HEK293 (cell line): ENCODE results near the gene DPP9.

Source experiments
- CTCF ChIA-PET: fragments of 350-600 bp; formaldehyde crosslinking; extraction: SDS; loops from one replicate; lab custom pipeline; 2021; ENCODE audit warnings: antibody characterized with exemption; lab: Yijun Ruan, JAX
- POLR2A ChIA-PET: fragments of 300-600 bp; formaldehyde crosslinking; extraction: SDS; loops from one replicate; lab custom pipeline; 2020; ENCODE audit warnings: antibody characterized with exemption, inconsistent platforms; lab: Yijun Ruan, JAX
- H3K27ac ChIP-seq: fragments of 200-500 bp; sonication (Bioruptor generic); 2 replicates; pipeline ENCODE4 v1.5.1; 2014; ENCODE audit warnings: low read depth, low read length, control low read depth, inconsistent platforms; ENCODE audit errors: extremely low read depth
- H3K36me3 ChIP-seq, 2 experiments: fragments of 200-500 bp in 1 of 2; sonication (Bioruptor generic) in 1 of 2; 1 replicate in 1 of 2; 2 replicates in 1 of 2; pipeline ENCODE4 v1.5.1; 2014 to 2017; ENCODE audit warnings: inconsistent platforms in 2 of 2, low read length in 2 of 2; ENCODE audit not compliant: control insufficient read depth in 2 of 2, insufficient read depth in 1 of 2
- H3K4me1 ChIP-seq: fragments of 200-500 bp; sonication (Bioruptor generic); 2 replicates; pipeline ENCODE4 v1.5.1; 2014; ENCODE audit warnings: mild to moderate bottlenecking, low read length, inconsistent platforms; ENCODE audit not compliant: control insufficient read depth, insufficient read depth
- H3K4me3 ChIP-seq: 2 replicates; pipeline ENCODE4 v1.5.1; 2011; ENCODE audit warnings: low read depth, mild to moderate bottlenecking, control low read depth, low read length, moderate library complexity
- H3K9me3 ChIP-seq: fragments of 200-500 bp; sonication (Bioruptor generic); 2 replicates; pipeline ENCODE4 v1.5.1; 2014; ENCODE audit warnings: low read depth, low read length, inconsistent platforms; ENCODE audit not compliant: control insufficient read depth, insufficient read depth
- KLF1 ChIP-seq: fragments of 450-650 bp; formaldehyde crosslinking; IDR thresholded peaks from 2 replicates; pipeline ENCODE4 v1.5.1; 2016; ENCODE audit warnings: missing biosample characterization, missing genetic modification characterization
- ZNF140 ChIP-seq: fragments of 450-650 bp; formaldehyde crosslinking; IDR thresholded peaks from 2 replicates; pipeline ENCODE4 v1.5.1; 2016; ENCODE audit warnings: missing biosample characterization, missing genetic modification characterization
- ZNF19 ChIP-seq: fragments of 450-650 bp; formaldehyde crosslinking; IDR thresholded peaks from 2 replicates; pipeline ENCODE4; 2016; ENCODE audit warnings: missing biosample characterization, missing genetic modification characterization, low read depth
- ZNF239 ChIP-seq: fragments of 450-650 bp; formaldehyde crosslinking; IDR thresholded peaks from 2 replicates; pipeline ENCODE4 v1.5.1; 2016; ENCODE audit warnings: missing biosample characterization, missing genetic modification characterization
- ZNF248 ChIP-seq: fragments of 450-650 bp; formaldehyde crosslinking; IDR thresholded peaks from 2 replicates; pipeline ENCODE4 v1.5.1; 2017; ENCODE audit warnings: missing biosample characterization, missing genetic modification characterization
- ZNF274 ChIP-seq, 2 experiments: fragments of 200-500 bp in 1 of 2; fragments of 450-650 bp in 1 of 2; sonication (Bioruptor generic) in 1 of 2; formaldehyde crosslinking in 1 of 2; IDR thresholded peaks; 2 replicates each; pipeline versions ENCODE4 v1.5.1 to v1.6.1; 2014 to 2016; ENCODE audit warnings: borderline replicate concordance in 1 of 2, inconsistent platforms in 1 of 2, low read length in 1 of 2, missing biosample characterization in 1 of 2, missing genetic modification characterization in 1 of 2
- ZNF426 ChIP-seq: fragments of 450-650 bp; formaldehyde crosslinking; IDR thresholded peaks from 2 replicates; pipeline ENCODE4 v1.5.1; 2017; ENCODE audit warnings: missing biosample characterization, missing genetic modification characterization, mild to moderate bottlenecking, inconsistent platforms, moderate library complexity
- ZNF548 ChIP-seq: fragments of 450-650 bp; formaldehyde crosslinking; IDR thresholded peaks from 2 replicates; pipeline ENCODE4 v1.5.1; 2016; ENCODE audit warnings: missing biosample characterization, missing genetic modification characterization
- ZNF76 ChIP-seq: fragments of 450-650 bp; formaldehyde crosslinking; IDR thresholded peaks from 2 replicates; pipeline ENCODE4; 2016; ENCODE audit warnings: low read depth, missing biosample characterization, missing genetic modification characterization, borderline replicate concordance
- ZXDB ChIP-seq: fragments of 450-650 bp; formaldehyde crosslinking; IDR thresholded peaks from 2 replicates; pipeline ENCODE4 v1.5.1; 2016; ENCODE audit warnings: missing biosample characterization, missing genetic modification characterization
- TF ChIP-seq, protein P1 (sequence below): fragments of 450-650 bp; formaldehyde crosslinking; IDR thresholded peaks from 2 replicates; pipeline ENCODE4 v1.5.1; 2016; ENCODE audit warnings: missing biosample characterization, missing genetic modification characterization
- TF ChIP-seq, protein P2 (sequence below): fragments of 450-650 bp; formaldehyde crosslinking; IDR thresholded peaks from 2 replicates; pipeline ENCODE4 v1.5.1; 2016; ENCODE audit warnings: missing biosample characterization, missing genetic modification characterization
- TF ChIP-seq, protein P3 (sequence below): fragments of 450-650 bp; formaldehyde crosslinking; IDR thresholded peaks from 2 replicates; pipeline ENCODE4 v1.5.1; 2016; ENCODE audit warnings: missing biosample characterization, missing genetic modification characterization
- TF ChIP-seq, protein P4 (sequence below): fragments of 450-650 bp; formaldehyde crosslinking; IDR thresholded peaks from 2 replicates; pipeline ENCODE4 v1.5.1; 2017; ENCODE audit warnings: missing biosample characterization, missing genetic modification characterization

The DPP9 gene

DNA sequence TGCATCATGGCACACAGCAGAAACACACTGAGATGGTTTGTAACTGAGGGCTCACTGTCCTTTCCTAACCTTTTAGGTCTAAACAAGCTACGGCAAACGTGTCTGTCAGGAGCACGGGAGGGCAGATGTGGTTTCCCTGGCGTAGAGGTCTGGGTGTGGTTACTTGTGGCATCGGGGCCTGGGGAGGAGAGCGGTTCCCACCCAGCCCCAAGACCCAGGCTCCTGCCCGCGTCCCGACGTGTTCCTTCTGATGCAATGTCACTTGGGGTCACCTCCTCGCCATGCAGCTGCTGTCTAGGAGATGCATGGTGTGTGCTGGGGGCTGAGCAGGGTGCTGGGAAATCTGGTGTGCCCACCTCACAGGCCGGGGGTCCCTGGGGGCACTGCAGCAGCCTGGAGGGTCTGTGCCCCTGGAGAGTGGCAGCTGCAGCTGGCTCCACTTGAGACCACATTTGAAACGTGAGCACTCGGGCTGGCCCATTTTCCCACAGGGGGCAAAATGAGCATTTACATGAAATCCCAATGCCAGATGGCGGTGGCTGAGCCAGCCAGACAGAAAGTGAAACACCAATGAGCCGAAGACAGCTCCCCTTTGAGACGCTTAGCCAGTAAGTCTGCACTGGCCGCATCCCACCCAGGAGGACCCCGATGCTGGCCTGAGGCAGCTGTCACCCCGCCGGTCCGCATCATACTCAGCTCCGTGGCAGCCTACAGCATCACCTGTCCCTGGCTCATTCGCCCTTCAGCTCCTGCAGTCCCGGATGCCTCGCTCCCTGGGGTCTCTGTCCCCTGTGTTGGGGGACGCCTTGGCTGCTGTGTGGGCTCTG lies 31.2 kb downstream of the DPP9 start:
- peaks cover 6% of the 10 kb centered on the region for H3K4me1 ChIP-seq

DNA sequence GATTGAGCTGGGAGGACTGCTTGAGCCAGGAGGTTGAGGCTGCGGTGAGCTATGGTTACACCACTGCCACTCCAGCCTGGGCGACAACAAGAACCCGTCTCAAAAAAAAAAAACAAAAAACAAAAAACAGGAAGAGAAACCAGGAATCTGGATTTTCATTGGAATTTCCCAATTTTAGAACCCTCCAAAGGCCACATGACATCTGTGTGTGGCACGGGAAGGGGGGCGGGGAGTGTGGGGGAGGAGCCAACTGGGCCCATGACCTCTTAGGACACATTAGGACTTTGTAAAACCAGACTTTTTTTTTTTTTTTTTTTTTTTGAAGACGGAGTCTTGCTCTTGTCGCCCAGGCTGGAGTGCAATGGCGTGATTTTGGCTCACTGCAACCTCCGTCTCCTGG lies 32.3 kb downstream of the DPP9 start:
- POLR2A ChIA-PET = no interaction called here
- Histone ChIP-seq H3K4me1 (peaks cover 6% of the 10 kb centered on the region), H3K36me3 (peaks cover 4 to 84% of the 10 kb centered on the region in 2 experiments; a peak in 2 of 3 replicates), H3K9me3 (no peaks in the 10 kb centered on the region), H3K4me3 (no peak overlapping the region), H3K27ac (no peak overlapping the region)
- CTCF ChIA-PET = no interaction called here
- TF ChIP-seq, protein P1, sequence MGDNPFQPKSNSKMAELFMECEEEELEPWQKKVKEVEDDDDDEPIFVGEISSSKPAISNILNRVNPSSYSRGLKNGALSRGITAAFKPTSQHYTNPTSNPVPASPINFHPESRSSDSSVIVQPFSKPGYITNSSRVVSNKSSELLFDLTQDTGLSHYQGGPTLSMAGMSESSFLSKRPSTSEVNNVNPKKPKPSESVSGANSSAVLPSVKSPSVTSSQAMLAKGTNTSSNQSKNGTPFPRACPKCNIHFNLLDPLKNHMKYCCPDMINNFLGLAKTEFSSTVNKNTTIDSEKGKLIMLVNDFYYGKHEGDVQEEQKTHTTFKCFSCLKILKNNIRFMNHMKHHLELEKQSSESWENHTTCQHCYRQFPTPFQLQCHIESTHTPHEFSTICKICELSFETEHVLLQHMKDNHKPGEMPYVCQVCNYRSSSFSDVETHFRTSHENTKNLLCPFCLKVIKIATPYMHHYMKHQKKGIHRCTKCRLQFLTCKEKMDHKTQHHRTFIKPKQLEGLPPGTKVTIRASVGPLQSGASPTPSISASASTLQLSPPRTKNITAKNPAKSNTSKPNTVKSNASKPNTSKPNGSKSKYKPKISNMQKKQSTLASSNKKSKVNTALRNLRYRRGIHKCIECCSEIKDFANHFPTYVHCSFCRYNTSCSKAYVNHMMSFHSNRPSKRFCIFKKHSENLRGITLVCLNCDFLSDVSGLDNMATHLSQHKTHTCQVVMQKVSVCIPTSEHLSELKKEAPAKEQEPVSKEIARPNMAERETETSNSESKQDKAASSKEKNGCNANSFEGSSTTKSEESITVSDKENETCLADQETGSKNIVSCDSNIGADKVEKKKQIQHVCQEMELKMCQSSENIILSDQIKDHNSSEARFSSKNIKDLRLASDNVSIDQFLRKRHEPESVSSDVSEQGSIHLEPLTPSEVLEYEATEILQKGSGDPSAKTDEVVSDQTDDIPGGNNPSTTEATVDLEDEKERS = no peak
- TF ChIP-seq ZNF76 (tag by site-specific recombination) (no peak), KLF1 (tag by site-specific recombination) (no peak), ZNF548 (tag by site-specific recombination) (no peak), ZNF19 (tag by site-specific recombination) (no peak), ZNF426 (no peak)

More for the DNA sequence above, 31.2 kb downstream of the DPP9 start:
- Histone ChIP-seq H3K4me3 (no peak overlapping the region), H3K36me3 (peaks cover 7 to 82% of the 10 kb centered on the region in 2 experiments; a peak in 2 of 3 replicates), H3K27ac (no peak overlapping the region), H3K9me3 (no peaks in the 10 kb centered on the region)
- POLR2A ChIA-PET = no interaction called here
- no peak for TF ChIP-seq ZXDB (tag by site-specific recombination)
- TF ChIP-seq, protein P2, sequence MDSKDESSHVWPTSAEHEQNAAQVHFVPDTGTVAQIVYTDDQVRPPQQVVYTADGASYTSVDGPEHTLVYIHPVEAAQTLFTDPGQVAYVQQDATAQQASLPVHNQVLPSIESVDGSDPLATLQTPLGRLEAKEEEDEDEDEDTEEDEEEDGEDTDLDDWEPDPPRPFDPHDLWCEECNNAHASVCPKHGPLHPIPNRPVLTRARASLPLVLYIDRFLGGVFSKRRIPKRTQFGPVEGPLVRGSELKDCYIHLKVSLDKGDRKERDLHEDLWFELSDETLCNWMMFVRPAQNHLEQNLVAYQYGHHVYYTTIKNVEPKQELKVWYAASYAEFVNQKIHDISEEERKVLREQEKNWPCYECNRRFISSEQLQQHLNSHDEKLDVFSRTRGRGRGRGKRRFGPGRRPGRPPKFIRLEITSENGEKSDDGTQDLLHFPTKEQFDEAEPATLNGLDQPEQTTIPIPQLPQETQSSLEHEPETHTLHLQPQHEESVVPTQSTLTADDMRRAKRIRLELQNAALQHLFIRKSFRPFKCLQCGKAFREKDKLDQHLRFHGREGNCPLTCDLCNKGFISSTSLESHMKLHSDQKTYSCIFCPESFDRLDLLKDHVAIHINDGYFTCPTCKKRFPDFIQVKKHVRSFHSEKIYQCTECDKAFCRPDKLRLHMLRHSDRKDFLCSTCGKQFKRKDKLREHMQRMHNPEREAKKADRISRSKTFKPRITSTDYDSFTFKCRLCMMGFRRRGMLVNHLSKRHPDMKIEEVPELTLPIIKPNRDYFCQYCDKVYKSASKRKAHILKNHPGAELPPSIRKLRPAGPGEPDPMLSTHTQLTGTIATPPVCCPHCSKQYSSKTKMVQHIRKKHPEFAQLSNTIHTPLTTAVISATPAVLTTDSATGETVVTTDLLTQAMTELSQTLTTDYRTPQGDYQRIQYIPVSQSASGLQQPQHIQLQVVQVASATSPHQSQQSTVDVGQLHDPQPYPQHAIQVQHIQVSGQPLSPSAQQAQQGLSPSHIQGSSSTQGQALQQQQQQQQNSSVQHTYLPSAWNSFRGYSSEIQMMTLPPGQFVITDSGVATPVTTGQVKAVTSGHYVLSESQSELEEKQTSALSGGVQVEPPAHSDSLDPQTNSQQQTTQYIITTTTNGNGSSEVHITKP (tag by site-specific recombination) = peak; percentile 73
- CTCF ChIA-PET = interaction anchor here (0.6 kb wide), 1 partner anchor 19 kb away, joined by 3 read pairs; no protein-coding TSS in a partner anchor

DNA sequence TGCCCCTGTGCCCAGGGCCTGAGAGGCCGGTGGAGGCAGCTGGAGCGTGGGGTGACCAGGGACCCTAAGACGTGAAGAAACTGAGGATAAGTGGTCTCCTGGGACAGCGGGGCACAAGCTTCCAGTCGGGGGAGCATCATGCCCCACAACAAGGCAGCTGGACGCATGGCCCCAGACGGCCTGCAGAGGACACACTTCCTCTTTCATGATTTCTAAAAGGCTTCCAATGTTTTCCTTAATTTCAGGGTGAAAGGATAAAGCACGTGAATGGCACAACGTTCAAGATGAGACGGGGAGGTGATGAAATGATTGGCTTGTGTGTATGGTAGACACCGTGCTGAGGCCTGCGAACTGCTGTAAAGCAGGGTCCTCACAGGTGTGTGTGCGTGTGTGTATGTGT lies 33.3 kb downstream of the DPP9 start:
- peaks cover 6% of the 10 kb centered on the region for H3K4me1 ChIP-seq
- no peaks in the 10 kb centered on the region for H3K9me3 ChIP-seq
- H3K36me3 ChIP-seq = peaks cover 4 to 78% of the 10 kb centered on the region in 2 experiments; a peak in 2 of 3 replicates
- CTCF ChIA-PET = no interaction called here
- no peak overlapping the region for H3K4me3 ChIP-seq
- H3K27ac ChIP-seq = no peak overlapping the region
- TF ChIP-seq, protein P3, sequence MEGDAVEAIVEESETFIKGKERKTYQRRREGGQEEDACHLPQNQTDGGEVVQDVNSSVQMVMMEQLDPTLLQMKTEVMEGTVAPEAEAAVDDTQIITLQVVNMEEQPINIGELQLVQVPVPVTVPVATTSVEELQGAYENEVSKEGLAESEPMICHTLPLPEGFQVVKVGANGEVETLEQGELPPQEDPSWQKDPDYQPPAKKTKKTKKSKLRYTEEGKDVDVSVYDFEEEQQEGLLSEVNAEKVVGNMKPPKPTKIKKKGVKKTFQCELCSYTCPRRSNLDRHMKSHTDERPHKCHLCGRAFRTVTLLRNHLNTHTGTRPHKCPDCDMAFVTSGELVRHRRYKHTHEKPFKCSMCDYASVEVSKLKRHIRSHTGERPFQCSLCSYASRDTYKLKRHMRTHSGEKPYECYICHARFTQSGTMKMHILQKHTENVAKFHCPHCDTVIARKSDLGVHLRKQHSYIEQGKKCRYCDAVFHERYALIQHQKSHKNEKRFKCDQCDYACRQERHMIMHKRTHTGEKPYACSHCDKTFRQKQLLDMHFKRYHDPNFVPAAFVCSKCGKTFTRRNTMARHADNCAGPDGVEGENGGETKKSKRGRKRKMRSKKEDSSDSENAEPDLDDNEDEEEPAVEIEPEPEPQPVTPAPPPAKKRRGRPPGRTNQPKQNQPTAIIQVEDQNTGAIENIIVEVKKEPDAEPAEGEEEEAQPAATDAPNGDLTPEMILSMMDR (tag by site-specific recombination) = 0 out of 2 replicates have a peak, but pooled peaks have one; percentile 28
- no peak for TF ChIP-seq ZNF274 (IDR thresholded peaks at IDR 0.05; ENCODE audit: low read length)
- no peak for TF ChIP-seq ZNF274 (tag by site-specific recombination; IDR thresholded peaks at IDR 0.05; ENCODE audit: borderline replicate concordance)
- TF ChIP-seq ZNF248 (tag by site-specific recombination) = no peak
- no peak for TF ChIP-seq ZNF239 (tag by site-specific recombination)
- TF ChIP-seq, protein P4, sequence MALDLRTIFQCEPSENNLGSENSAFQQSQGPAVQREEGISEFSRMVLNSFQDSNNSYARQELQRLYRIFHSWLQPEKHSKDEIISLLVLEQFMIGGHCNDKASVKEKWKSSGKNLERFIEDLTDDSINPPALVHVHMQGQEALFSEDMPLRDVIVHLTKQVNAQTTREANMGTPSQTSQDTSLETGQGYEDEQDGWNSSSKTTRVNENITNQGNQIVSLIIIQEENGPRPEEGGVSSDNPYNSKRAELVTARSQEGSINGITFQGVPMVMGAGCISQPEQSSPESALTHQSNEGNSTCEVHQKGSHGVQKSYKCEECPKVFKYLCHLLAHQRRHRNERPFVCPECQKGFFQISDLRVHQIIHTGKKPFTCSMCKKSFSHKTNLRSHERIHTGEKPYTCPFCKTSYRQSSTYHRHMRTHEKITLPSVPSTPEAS = peak; percentile 33; the same call in 1 of the 2 replicates
- TF ChIP-seq ZNF140 (tag by site-specific recombination) = no peak
- POLR2A ChIA-PET = no interaction called here
